ENCODE data around the gene TADA2B. TPM values are rescaled to one million over a fixed set of nuclear protein-coding genes. Genes with fewer than 3 reads are reported as not detected.

The TADA2B gene
- total and polyA plus RNA-seq, 2 experiments from 2014 or later = 2.2 to 14.8 TPM

GRCh38 chr4:7089213-7089986 lies 46.2 kb downstream of the TADA2B start:
- no peak for TF ChIP-seq EZH2phosphoT487 (IDR thresholded peaks at IDR 0.05; ENCODE audit: insufficient read depth, low read depth)
- TF ChIP-seq EZH2 (IDR thresholded peaks at IDR 0.05; ENCODE audit: insufficient read depth, poor library complexity, severe bottlenecking) = no peak
- Histone ChIP-seq H3K27ac (no peak overlapping the region), H2AFZ (no peak overlapping the region), H3K9ac (no peak overlapping the region), H3K4me1 (ENCODE audit: insufficient read depth) (no peaks in the 10 kb centered on the region), H3K79me2 (ENCODE audit: insufficient read depth) (no peaks in the 10 kb centered on the region), H3K36me3 (ENCODE audit: low read depth) (no peaks in the 10 kb centered on the region), H4K20me1 (ENCODE audit: insufficient read depth) (no peaks in the 10 kb centered on the region), H3K9me3 (ENCODE audit: low read depth) (no peaks in the 10 kb centered on the region), H3K4me3 (no peak overlapping the region), H3F3A (ENCODE audit: insufficient read depth) (no peaks in the 10 kb centered on the region), H3K9me2 (ENCODE audit: insufficient read depth) (no peaks in the 10 kb centered on the region), H3K27me3 (replicated peaks; ENCODE audit: insufficient read depth) (peaks cover 42% of the 10 kb centered on the region), H3K4me2 (ENCODE audit: unreplicated experiment) (no peak overlapping the region)
- in situ Hi-C loops (cut with MboI) = no loop called here
- WGBS, 2 experiments (ENCODE audit: low coverage in 1 of 2, low lambda C conversion rate in 2 of 2, missing lambda C conversion rate in 2 of 2) = 38 to 42% methylated on average over 5 of the region's 5 CpGs
- DNase-seq = no peak

- H3K9ac ChIP-seq = no peak overlapping the region
- H3K36me3 ChIP-seq (ENCODE audit: low read depth) = no peaks in the 10 kb centered on the region
- H3K4me2 ChIP-seq (ENCODE audit: unreplicated experiment) = no peak overlapping the region
- H3K9me2 ChIP-seq (ENCODE audit: insufficient read depth) = no peaks in the 10 kb centered on the region
- H3K79me2 ChIP-seq (ENCODE audit: insufficient read depth) = no peaks in the 10 kb centered on the region
- H3K27me3 ChIP-seq (replicated peaks; ENCODE audit: insufficient read depth) = peaks cover 32% of the 10 kb centered on the region
- no peak overlapping the region for H2AFZ ChIP-seq
- no peaks in the 10 kb centered on the region for H4K20me1 ChIP-seq (ENCODE audit: insufficient read depth)
- DNase-seq = no peak
- no peak overlapping the region for H3K27ac ChIP-seq
- no peak overlapping the region for H3K4me3 ChIP-seq
- 38% methylated on average over 3 of the region's 3 CpGs for WGBS, 2 experiments (ENCODE audit: low coverage in 1 of 2, low lambda C conversion rate in 2 of 2, missing lambda C conversion rate in 2 of 2)
- H3F3A ChIP-seq (ENCODE audit: insufficient read depth) = no peaks in the 10 kb centered on the region
- no peaks in the 10 kb centered on the region for H3K9me3 ChIP-seq (ENCODE audit: low read depth)
- in situ Hi-C loops (cut with MboI) = no loop called here
- TF ChIP-seq EZH2 (IDR thresholded peaks at IDR 0.05; ENCODE audit: insufficient read depth, poor library complexity, severe bottlenecking) = no peak
- no peak for TF ChIP-seq EZH2phosphoT487 (IDR thresholded peaks at IDR 0.05; ENCODE audit: insufficient read depth, low read depth)
- no peaks in the 10 kb centered on the region for H3K4me1 ChIP-seq (ENCODE audit: insufficient read depth)
Observed at GRCh38 chr4:7092026-7092425, 48.9 kb downstream of the TADA2B start.

- in situ Hi-C loops (cut with MboI) = no loop called here
- Histone ChIP-seq H3K4me2 (ENCODE audit: unreplicated experiment) (no peak overlapping the region), H3K9me2 (ENCODE audit: insufficient read depth) (no peaks in the 10 kb centered on the region), H3K4me1 (ENCODE audit: insufficient read depth) (no peaks in the 10 kb centered on the region), H3K4me3 (no peak overlapping the region), H3F3A (ENCODE audit: insufficient read depth) (no peaks in the 10 kb centered on the region), H3K79me2 (ENCODE audit: insufficient read depth) (no peaks in the 10 kb centered on the region), H3K9ac (no peak overlapping the region), H3K27me3 (replicated peaks; ENCODE audit: insufficient read depth) (peaks cover 19% of the 10 kb centered on the region), H3K36me3 (ENCODE audit: low read depth) (no peaks in the 10 kb centered on the region), H2AFZ (no peak overlapping the region), H4K20me1 (ENCODE audit: insufficient read depth) (no peaks in the 10 kb centered on the region), H3K9me3 (ENCODE audit: low read depth) (no peaks in the 10 kb centered on the region), H3K27ac (no peak overlapping the region)
- 47 to 52% methylated on average over 10 of the region's 10 CpGs for WGBS, 2 experiments (ENCODE audit: low coverage in 1 of 2, low lambda C conversion rate in 2 of 2, missing lambda C conversion rate in 2 of 2)
- no peak for DNase-seq
- TF ChIP-seq EZH2phosphoT487 (IDR thresholded peaks at IDR 0.05; ENCODE audit: insufficient read depth, low read depth) (no peak), EZH2 (IDR thresholded peaks at IDR 0.05; ENCODE audit: insufficient read depth, poor library complexity, severe bottlenecking) (no peak)
Observed at GRCh38 chr4:7094916-7095315, 51.7 kb downstream of the TADA2B start.

GRCh38 chr4:7095611-7096155 lies 52.5 kb downstream of the TADA2B start:
- 54 to 57% methylated on average over 16 of the region's 16 CpGs for WGBS, 2 experiments (ENCODE audit: low coverage in 1 of 2, low lambda C conversion rate in 2 of 2, missing lambda C conversion rate in 2 of 2)
- H3K27me3 ChIP-seq (replicated peaks; ENCODE audit: insufficient read depth) = peaks cover 17% of the 10 kb centered on the region; the same call in 1 of the 2 replicates
- TF ChIP-seq EZH2 (IDR thresholded peaks at IDR 0.05; ENCODE audit: insufficient read depth, poor library complexity, severe bottlenecking) (no peak), EZH2phosphoT487 (IDR thresholded peaks at IDR 0.05; ENCODE audit: insufficient read depth, low read depth) (no peak)
- no peaks in the 10 kb centered on the region for H3F3A ChIP-seq (ENCODE audit: insufficient read depth)
- H4K20me1 ChIP-seq (ENCODE audit: insufficient read depth) = no peaks in the 10 kb centered on the region
- no peaks in the 10 kb centered on the region for H3K36me3 ChIP-seq (ENCODE audit: low read depth)
- no peak overlapping the region for H3K27ac ChIP-seq
- H3K4me2 ChIP-seq (ENCODE audit: unreplicated experiment) = no peak overlapping the region
- DNase-seq = no peak
- H3K79me2 ChIP-seq (ENCODE audit: insufficient read depth) = no peaks in the 10 kb centered on the region
- no peaks in the 10 kb centered on the region for H3K4me1 ChIP-seq (ENCODE audit: insufficient read depth)
- in situ Hi-C loops (cut with MboI) = no loop called here
- H3K9me3 ChIP-seq (ENCODE audit: low read depth) = no peaks in the 10 kb centered on the region
- no peak overlapping the region for H3K9ac ChIP-seq
- H3K9me2 ChIP-seq (ENCODE audit: insufficient read depth) = no peaks in the 10 kb centered on the region
- H3K4me3 ChIP-seq = no peak overlapping the region
- no peak overlapping the region for H2AFZ ChIP-seq
